GM18868 (cell line): ENCODE results near the gene FARSB.

ENCODE experiments used
- ATAC-seq: cut with Tn5 transposase; IDR thresholded peaks from one replicate; pipeline ENCODE4 v1.9.1; 2021; ENCODE audit warnings: mild to moderate bottlenecking, moderate library complexity; ENCODE audit not compliant: unreplicated experiment

Gene FARSB

GRCh38 chr2:222668494-222669154, 12.7 kb upstream of the FARSB start:
- no peak for ATAC-seq

GRCh38 chr2:222663479-222663878, 7.6 kb upstream of the FARSB start:
- ATAC-seq, result no peak

GRCh38 chr2:222656526-222657446, 894 bp upstream of the FARSB start:
- ATAC-seq, result peak; percentile 33

- no peak for ATAC-seq
Observed at GRCh38 chr2:222653280-222653679, 2.6 kb downstream of the FARSB start.

GRCh38 chr2:222652491-222653255, 3.2 kb downstream of the FARSB start:
- ATAC-seq, result no peak

GRCh38 chr2:222651718-222652418, 4.0 kb downstream of the FARSB start:
- ATAC-seq, result no peak

- no peak for ATAC-seq
Observed at GRCh38 chr2:222649801-222650200, 6.1 kb downstream of the FARSB start.

- no peak for ATAC-seq
Observed at GRCh38 chr2:222646008-222646407, 9.9 kb downstream of the FARSB start.

- ATAC-seq, result no peak
Observed at GRCh38 chr2:222643134-222643533, 12.8 kb downstream of the FARSB start.

- no peak for ATAC-seq
Observed at GRCh38 chr2:222641336-222641735, 14.6 kb downstream of the FARSB start.

- ATAC-seq, result no peak
Observed at GRCh38 chr2:222637067-222637466, 18.8 kb downstream of the FARSB start.

- ATAC-seq, result no peak
Observed at GRCh38 chr2:222635295-222635694, 20.6 kb downstream of the FARSB start.

- ATAC-seq, result no peak
Observed at GRCh38 chr2:222627764-222628163, 28.1 kb downstream of the FARSB start.

- ATAC-seq, result no peak
Observed at GRCh38 chr2:222623756-222624309, 32.1 kb downstream of the FARSB start.

GRCh38 chr2:222622910-222623309, 33.0 kb downstream of the FARSB start:
- no peak for ATAC-seq

GRCh38 chr2:222621893-222622292, 34.0 kb downstream of the FARSB start:
- ATAC-seq, result no peak

- no peak for ATAC-seq
Observed at GRCh38 chr2:222615320-222615719, 40.6 kb downstream of the FARSB start.

GRCh38 chr2:222613715-222614331, 42.1 kb downstream of the FARSB start:
- peak; percentile 96 for ATAC-seq

GRCh38 chr2:222611684-222612083, 44.2 kb downstream of the FARSB start:
- no peak for ATAC-seq

- no peak for ATAC-seq
Observed at GRCh38 chr2:222610746-222611145, 45.1 kb downstream of the FARSB start.
